Suprapubic skin (tissue), 3 donors: ENCODE data around the gene ERBIN.

ENCODE experiments used
- POLR2AphosphoS5 ChIP-seq, 3 donors: sonication (generic); formaldehyde crosslinking; IDR thresholded peaks; one replicate each; pipeline ENCODE4 v1.6.1; 2017; ENCODE audit warnings: antibody characterized with exemption in 3 of 3
- TF ChIP-seq, protein P1 (sequence below), 2 donors: fragments of 200-600 bp in 1 of 2; fragments of 450-650 bp in 1 of 2; sonication (generic) in 1 of 2; IDR thresholded peaks; one replicate each; pipeline ENCODE4 v1.5.1; 2016 to 2019; ENCODE audit warnings: antibody characterized with exemption in 2 of 2, mild to moderate bottlenecking in 1 of 2, moderate library complexity in 1 of 2

DNA sequence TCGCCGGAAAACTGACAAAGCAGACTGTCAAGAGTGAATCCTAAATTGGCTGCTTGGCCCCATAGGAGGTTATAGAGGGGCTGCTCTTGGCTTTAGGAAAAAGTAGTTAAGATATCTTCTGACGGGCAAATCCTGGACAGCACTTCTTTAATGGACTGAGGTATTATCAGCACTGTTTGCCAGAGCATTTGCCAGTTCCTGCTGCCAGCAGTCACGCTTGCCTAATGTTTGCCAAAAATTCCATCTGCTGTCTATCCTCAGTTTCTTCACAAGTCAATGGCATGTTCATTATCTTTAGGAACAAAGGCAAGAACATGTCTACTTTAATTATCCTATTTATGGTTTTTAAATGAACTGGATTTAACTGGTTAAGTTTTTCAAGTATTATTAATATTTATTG is 191.9 kb downstream of the ERBIN start:
- TF ChIP-seq POLR2AphosphoS5 (IDR thresholded peaks at IDR 0.05): no peak
- TF ChIP-seq, protein P1, sequence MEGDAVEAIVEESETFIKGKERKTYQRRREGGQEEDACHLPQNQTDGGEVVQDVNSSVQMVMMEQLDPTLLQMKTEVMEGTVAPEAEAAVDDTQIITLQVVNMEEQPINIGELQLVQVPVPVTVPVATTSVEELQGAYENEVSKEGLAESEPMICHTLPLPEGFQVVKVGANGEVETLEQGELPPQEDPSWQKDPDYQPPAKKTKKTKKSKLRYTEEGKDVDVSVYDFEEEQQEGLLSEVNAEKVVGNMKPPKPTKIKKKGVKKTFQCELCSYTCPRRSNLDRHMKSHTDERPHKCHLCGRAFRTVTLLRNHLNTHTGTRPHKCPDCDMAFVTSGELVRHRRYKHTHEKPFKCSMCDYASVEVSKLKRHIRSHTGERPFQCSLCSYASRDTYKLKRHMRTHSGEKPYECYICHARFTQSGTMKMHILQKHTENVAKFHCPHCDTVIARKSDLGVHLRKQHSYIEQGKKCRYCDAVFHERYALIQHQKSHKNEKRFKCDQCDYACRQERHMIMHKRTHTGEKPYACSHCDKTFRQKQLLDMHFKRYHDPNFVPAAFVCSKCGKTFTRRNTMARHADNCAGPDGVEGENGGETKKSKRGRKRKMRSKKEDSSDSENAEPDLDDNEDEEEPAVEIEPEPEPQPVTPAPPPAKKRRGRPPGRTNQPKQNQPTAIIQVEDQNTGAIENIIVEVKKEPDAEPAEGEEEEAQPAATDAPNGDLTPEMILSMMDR (IDR thresholded peaks at IDR 0.05): no peak
